Measurements from ENCODE around the gene RDX. TPM values are rescaled to one million over a fixed set of nuclear protein-coding genes. Genes with fewer than 3 reads are reported as not detected.
"Not testable (repeated sequence)": the region's sequence is repeated elsewhere in the genome, so short reads cannot be mapped to it uniquely, and the experiment has no call there.

The RDX gene
- total RNA-seq, 1 experiment from 2014 or later: 0.71 TPM

GRCh38 chr11:110219006-110219785 lies 77.2 kb downstream of the RDX start:
- H3K4me1 ChIP-seq (ENCODE audit: low read length): no peaks in the 10 kb centered on the region
- no peak overlapping the region for H3K9ac ChIP-seq (ENCODE audit: low read length)
- H4K20me1 ChIP-seq (ENCODE audit: insufficient read depth, low read depth, low read length): no peaks in the 10 kb centered on the region
- H3K4me3 ChIP-seq (ENCODE audit: low read length): no peak overlapping the region
- no peaks in the 10 kb centered on the region for H3K36me3 ChIP-seq (ENCODE audit: insufficient read depth, low read length)
- no peak overlapping the region for H3K27ac ChIP-seq (ENCODE audit: low read length)
- no peak overlapping the region for H2AFZ ChIP-seq (ENCODE audit: low read length)
- H3K9me2 ChIP-seq (replicated peaks; ENCODE audit: insufficient read depth, low read length): no peaks in the 10 kb centered on the region; the same call in 1 of the 2 replicates
- no peak overlapping the region for H3K4me2 ChIP-seq (ENCODE audit: low read depth, low read length, poor library complexity, severe bottlenecking)
- peaks cover under 1% of the 10 kb centered on the region for H3K9me3 ChIP-seq (ENCODE audit: low read length)
- no peaks in the 10 kb centered on the region for H3K79me2 ChIP-seq (ENCODE audit: low read length)
- no peak for DNase-seq
- H3K27me3 ChIP-seq (ENCODE audit: low read length): 0 out of 2 replicates have a peak, but pooled peaks cover 7% of the 10 kb centered on the region

- no peak overlapping the region for H2AFZ ChIP-seq (ENCODE audit: low read length)
- H4K20me1 ChIP-seq (ENCODE audit: insufficient read depth, low read depth, low read length): no peaks in the 10 kb centered on the region
- DNase-seq: no peak
Measured at GRCh38 chr11:110217936-110218335, 78.5 kb downstream of the RDX start.

GRCh38 chr11:110217223-110217877 lies 79.1 kb downstream of the RDX start:
- no peak overlapping the region for H3K9ac ChIP-seq (ENCODE audit: low read length)

More at GRCh38 chr11:110217936-110218335, 78.5 kb downstream of the RDX start:
- Histone ChIP-seq H3K27me3 (ENCODE audit: low read length) (0 out of 2 replicates have a peak, but pooled peaks cover 7% of the 10 kb centered on the region), H3K9ac (ENCODE audit: low read length) (no peak overlapping the region), H3K36me3 (ENCODE audit: insufficient read depth, low read length) (no peaks in the 10 kb centered on the region), H3K9me2 (replicated peaks; ENCODE audit: insufficient read depth, low read length) (no peaks in the 10 kb centered on the region; the same call in 1 of the 2 replicates), H3K4me3 (ENCODE audit: low read length) (no peak overlapping the region), H3K9me3 (ENCODE audit: low read length) (no peaks in the 10 kb centered on the region), H3K79me2 (ENCODE audit: low read length) (no peaks in the 10 kb centered on the region), H3K4me2 (ENCODE audit: low read depth, low read length, poor library complexity, severe bottlenecking) (no peak overlapping the region), H3K27ac (ENCODE audit: low read length) (no peak overlapping the region), H3K4me1 (ENCODE audit: low read length) (no peaks in the 10 kb centered on the region)

GRCh38 chr11:110209313-110209694 lies 87.1 kb downstream of the RDX start:
- H3K9ac ChIP-seq (ENCODE audit: low read length); H3K79me2 ChIP-seq (ENCODE audit: low read length); H3K4me1 ChIP-seq (ENCODE audit: low read length); H3K4me3 ChIP-seq (ENCODE audit: low read length); H2AFZ ChIP-seq (ENCODE audit: low read length); H4K20me1 ChIP-seq (ENCODE audit: insufficient read depth, low read depth, low read length); H3K27me3 ChIP-seq (ENCODE audit: low read length); DNase-seq; H3K9me3 ChIP-seq (ENCODE audit: low read length); H3K36me3 ChIP-seq (ENCODE audit: insufficient read depth, low read length); H3K27ac ChIP-seq (ENCODE audit: low read length); H3K9me2 ChIP-seq (replicated peaks; ENCODE audit: insufficient read depth, low read length); H3K4me2 ChIP-seq (ENCODE audit: low read depth, low read length, poor library complexity, severe bottlenecking): not testable (repeated sequence)

More at GRCh38 chr11:110217223-110217877, 79.1 kb downstream of the RDX start:
- H3K4me3 ChIP-seq (ENCODE audit: low read length): no peak overlapping the region
- H3K9me3 ChIP-seq (ENCODE audit: low read length): no peaks in the 10 kb centered on the region
- H4K20me1 ChIP-seq (ENCODE audit: insufficient read depth, low read depth, low read length): no peaks in the 10 kb centered on the region
- H3K36me3 ChIP-seq (ENCODE audit: insufficient read depth, low read length): no peaks in the 10 kb centered on the region
- H3K27ac ChIP-seq (ENCODE audit: low read length): no peak overlapping the region
- no peaks in the 10 kb centered on the region; the same call in 1 of the 2 replicates for H3K9me2 ChIP-seq (replicated peaks; ENCODE audit: insufficient read depth, low read length)
- no peak overlapping the region for H2AFZ ChIP-seq (ENCODE audit: low read length)
- DNase-seq: no peak
- no peaks in the 10 kb centered on the region for H3K79me2 ChIP-seq (ENCODE audit: low read length)
- H3K4me1 ChIP-seq (ENCODE audit: low read length): no peaks in the 10 kb centered on the region
- 0 out of 2 replicates have a peak, but pooled peaks cover 7% of the 10 kb centered on the region for H3K27me3 ChIP-seq (ENCODE audit: low read length)
- no peak overlapping the region for H3K4me2 ChIP-seq (ENCODE audit: low read depth, low read length, poor library complexity, severe bottlenecking)

- not testable (repeated sequence) for DNase-seq; H3K4me3 ChIP-seq (ENCODE audit: low read length); H3K27me3 ChIP-seq (ENCODE audit: low read length); H3K9ac ChIP-seq (ENCODE audit: low read length); H2AFZ ChIP-seq (ENCODE audit: low read length); H3K27ac ChIP-seq (ENCODE audit: low read length); H3K4me1 ChIP-seq (ENCODE audit: low read length); H3K9me3 ChIP-seq (ENCODE audit: low read length); H3K79me2 ChIP-seq (ENCODE audit: low read length); H3K4me2 ChIP-seq (ENCODE audit: low read depth, low read length, poor library complexity, severe bottlenecking); H3K9me2 ChIP-seq (replicated peaks; ENCODE audit: insufficient read depth, low read length); H4K20me1 ChIP-seq (ENCODE audit: insufficient read depth, low read depth, low read length); H3K36me3 ChIP-seq (ENCODE audit: insufficient read depth, low read length)
Measured at GRCh38 chr11:110208678-110209312, 87.6 kb downstream of the RDX start.

- Histone ChIP-seq H4K20me1 (ENCODE audit: insufficient read depth, low read depth, low read length) (no peaks in the 10 kb centered on the region), H3K79me2 (ENCODE audit: low read length) (no peaks in the 10 kb centered on the region), H3K4me3 (ENCODE audit: low read length) (no peak overlapping the region), H3K9ac (ENCODE audit: low read length) (no peak overlapping the region), H3K4me2 (ENCODE audit: low read depth, low read length, poor library complexity, severe bottlenecking) (no peak overlapping the region), H3K9me2 (replicated peaks; ENCODE audit: insufficient read depth, low read length) (no peaks in the 10 kb centered on the region), H3K36me3 (ENCODE audit: insufficient read depth, low read length) (no peaks in the 10 kb centered on the region), H3K27me3 (ENCODE audit: low read length) (no peaks in the 10 kb centered on the region), H3K9me3 (ENCODE audit: low read length) (no peaks in the 10 kb centered on the region), H3K27ac (ENCODE audit: low read length) (no peak overlapping the region), H2AFZ (ENCODE audit: low read length) (no peak overlapping the region), H3K4me1 (ENCODE audit: low read length) (no peaks in the 10 kb centered on the region)
- no peak for DNase-seq
Measured at GRCh38 chr11:110207123-110207522, 89.3 kb downstream of the RDX start.

GRCh38 chr11:110200836-110201235 lies 95.6 kb downstream of the RDX start:
- no peaks in the 10 kb centered on the region for H3K36me3 ChIP-seq (ENCODE audit: insufficient read depth, low read length)
- no peak overlapping the region for H3K27ac ChIP-seq (ENCODE audit: low read length)
- H4K20me1 ChIP-seq (ENCODE audit: insufficient read depth, low read depth, low read length): no peaks in the 10 kb centered on the region
- H3K9me3 ChIP-seq (ENCODE audit: low read length): no peaks in the 10 kb centered on the region
- H3K4me3 ChIP-seq (ENCODE audit: low read length): no peak overlapping the region
- no peak overlapping the region for H3K4me2 ChIP-seq (ENCODE audit: low read depth, low read length, poor library complexity, severe bottlenecking)
- no peaks in the 10 kb centered on the region for H3K9me2 ChIP-seq (replicated peaks; ENCODE audit: insufficient read depth, low read length)
- no peak overlapping the region for H3K9ac ChIP-seq (ENCODE audit: low read length)
- no peaks in the 10 kb centered on the region for H3K4me1 ChIP-seq (ENCODE audit: low read length)
- no peaks in the 10 kb centered on the region for H3K79me2 ChIP-seq (ENCODE audit: low read length)
- no peak for DNase-seq
- H2AFZ ChIP-seq (ENCODE audit: low read length): no peak overlapping the region
- 0 out of 2 replicates have a peak, but pooled peaks cover 2% of the 10 kb centered on the region for H3K27me3 ChIP-seq (ENCODE audit: low read length)

- H3K4me1 ChIP-seq (ENCODE audit: low read length): no peaks in the 10 kb centered on the region
- no peaks in the 10 kb centered on the region for H3K79me2 ChIP-seq (ENCODE audit: low read length)
- no peaks in the 10 kb centered on the region for H3K9me2 ChIP-seq (replicated peaks; ENCODE audit: insufficient read depth, low read length)
- no peaks in the 10 kb centered on the region for H3K36me3 ChIP-seq (ENCODE audit: insufficient read depth, low read length)
- H3K27me3 ChIP-seq (ENCODE audit: low read length): 0 out of 2 replicates have a peak, but pooled peaks cover 2% of the 10 kb centered on the region
- no peak overlapping the region for H3K4me3 ChIP-seq (ENCODE audit: low read length)
- no peak overlapping the region for H3K4me2 ChIP-seq (ENCODE audit: low read depth, low read length, poor library complexity, severe bottlenecking)
- no peak overlapping the region for H3K27ac ChIP-seq (ENCODE audit: low read length)
- H3K9ac ChIP-seq (ENCODE audit: low read length): no peak overlapping the region
- H2AFZ ChIP-seq (ENCODE audit: low read length): no peak overlapping the region
- DNase-seq: no peak
- no peaks in the 10 kb centered on the region for H4K20me1 ChIP-seq (ENCODE audit: insufficient read depth, low read depth, low read length)
- no peaks in the 10 kb centered on the region for H3K9me3 ChIP-seq (ENCODE audit: low read length)
Measured at GRCh38 chr11:110200241-110200640, 96.2 kb downstream of the RDX start.
